ENCODE data around the gene FRMD1. TPM values are rescaled to one million over a fixed set of nuclear protein-coding genes. Genes with fewer than 3 reads are reported as not detected.

The FRMD1 gene
- total and polyA plus RNA-seq, 10 of the 15 experiments (the other 5 are each of a cell fraction or from before 2014, with no cell fraction given), result not detected

DNA sequence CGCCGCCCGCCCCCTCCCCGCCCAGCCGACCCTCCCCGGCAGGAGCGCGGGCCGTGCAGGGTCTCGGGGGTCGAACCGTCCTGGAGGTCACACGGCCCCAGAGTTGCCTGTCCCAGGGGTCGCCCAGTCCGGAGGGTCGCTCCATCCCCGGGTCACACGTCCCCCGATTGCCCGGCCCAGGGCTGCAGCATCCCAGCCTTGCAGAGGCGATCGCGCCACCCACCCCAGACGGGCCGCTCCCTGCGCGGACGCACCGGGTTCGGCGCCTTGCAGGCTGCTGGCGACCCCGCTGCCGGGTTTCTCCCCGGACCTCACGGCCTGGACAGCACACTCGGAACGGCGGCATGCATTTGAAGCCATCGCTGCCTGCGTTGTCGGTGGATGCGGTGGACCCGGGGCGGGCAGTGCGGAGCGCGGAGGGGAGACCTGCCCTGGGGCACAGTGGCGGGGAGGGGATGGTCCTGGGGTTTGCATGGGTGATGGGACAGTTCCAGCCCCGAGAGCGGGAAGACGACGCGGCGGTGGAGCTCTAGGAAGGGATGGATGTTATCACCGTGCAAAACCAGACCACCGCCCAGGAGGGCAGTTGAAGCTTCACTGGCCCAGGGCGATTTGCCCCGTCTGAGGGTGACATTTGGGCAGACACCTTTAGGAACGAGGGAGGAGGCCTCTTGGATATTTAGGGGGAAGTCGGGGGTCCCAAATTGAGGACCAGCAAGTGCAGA, 22.7 kb upstream of the FRMD1 start:
- CTCF ChIA-PET, result no interaction called here
- intact Hi-C loops (cut with micrococcal nuclease; ENCODE audit: unreplicated experiment) (no loop called here), in situ Hi-C loops (cut with MboI) (no loop called here)
- Histone ChIP-seq H3K9ac (ENCODE audit: control insufficient read depth, insufficient read depth, low read length) (no peak overlapping the region), H3K36me3 (ENCODE audit: control insufficient read depth in 2 of 2, insufficient read depth in 2 of 2, low read length in 1 of 2) (no peaks in the 10 kb centered on the region), H3K79me2 (ENCODE audit: control insufficient read depth, insufficient read depth, low read length) (no peaks in the 10 kb centered on the region), H3K4me1 (ENCODE audit: control insufficient read depth, insufficient read depth, low read length) (no peaks in the 10 kb centered on the region), H3K4me2 (ENCODE audit: control insufficient read depth, insufficient read depth) (no peak overlapping the region), H3K9me3 (replicated peaks; ENCODE audit: control insufficient read depth, insufficient read depth, low read length) (no peaks in the 10 kb centered on the region), H3K4me3 (no peak overlapping the region), H2AFZ (ENCODE audit: control insufficient read depth, low read depth, low read length) (no peak overlapping the region), H3K27me3 (replicated peaks in 1 of 2; ENCODE audit: control insufficient read depth in 2 of 2, insufficient read depth in 2 of 2, low read length in 1 of 2) (peaks cover 0 to 2% of the 10 kb centered on the region in 2 experiments; a peak in 2 of 4 replicates), H4K20me1 (ENCODE audit: control insufficient read depth, insufficient read depth) (no peaks in the 10 kb centered on the region; the same call in 1 of the 2 replicates), H3K27ac (ENCODE audit: control insufficient read depth, insufficient read depth) (no peak overlapping the region)
- DNase-seq (ENCODE audit: low read depth, low spot score) (no peak), FAIRE-seq (no peak), ATAC-seq (no peak)
- POLR2A ChIA-PET, result no interaction called here
- BruUV-seq (replicated peaks), result no TSS peak
- SMC1A ChIA-PET (ENCODE audit: uncharacterized antibody, unreplicated experiment), result no interaction called here
- TF ChIP-seq YY1 (IDR thresholded peaks at IDR 0.05; ENCODE audit: low read depth, low read length), result no peak
- TF ChIP-seq, protein P1, sequence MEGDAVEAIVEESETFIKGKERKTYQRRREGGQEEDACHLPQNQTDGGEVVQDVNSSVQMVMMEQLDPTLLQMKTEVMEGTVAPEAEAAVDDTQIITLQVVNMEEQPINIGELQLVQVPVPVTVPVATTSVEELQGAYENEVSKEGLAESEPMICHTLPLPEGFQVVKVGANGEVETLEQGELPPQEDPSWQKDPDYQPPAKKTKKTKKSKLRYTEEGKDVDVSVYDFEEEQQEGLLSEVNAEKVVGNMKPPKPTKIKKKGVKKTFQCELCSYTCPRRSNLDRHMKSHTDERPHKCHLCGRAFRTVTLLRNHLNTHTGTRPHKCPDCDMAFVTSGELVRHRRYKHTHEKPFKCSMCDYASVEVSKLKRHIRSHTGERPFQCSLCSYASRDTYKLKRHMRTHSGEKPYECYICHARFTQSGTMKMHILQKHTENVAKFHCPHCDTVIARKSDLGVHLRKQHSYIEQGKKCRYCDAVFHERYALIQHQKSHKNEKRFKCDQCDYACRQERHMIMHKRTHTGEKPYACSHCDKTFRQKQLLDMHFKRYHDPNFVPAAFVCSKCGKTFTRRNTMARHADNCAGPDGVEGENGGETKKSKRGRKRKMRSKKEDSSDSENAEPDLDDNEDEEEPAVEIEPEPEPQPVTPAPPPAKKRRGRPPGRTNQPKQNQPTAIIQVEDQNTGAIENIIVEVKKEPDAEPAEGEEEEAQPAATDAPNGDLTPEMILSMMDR (IDR thresholded peaks at IDR 0.05 in 2 of 3, conservative IDR thresholded peaks at IDR 0.05 in 1 of 3; ENCODE audit: control insufficient read depth in 2 of 3, extremely low read depth in 1 of 3, insufficient read depth in 1 of 3, low read depth in 3 of 3, low read length in 3 of 3), result no peak
- WGBS (ENCODE audit: insufficient coverage, insufficient replicate concordance, low lambda C conversion rate, missing lambda C conversion rate), result 37% methylated on average over 43 of the region's 61 CpGs
- RAD21 ChIA-PET (ENCODE audit: unreplicated experiment), result no interaction called here

DNA sequence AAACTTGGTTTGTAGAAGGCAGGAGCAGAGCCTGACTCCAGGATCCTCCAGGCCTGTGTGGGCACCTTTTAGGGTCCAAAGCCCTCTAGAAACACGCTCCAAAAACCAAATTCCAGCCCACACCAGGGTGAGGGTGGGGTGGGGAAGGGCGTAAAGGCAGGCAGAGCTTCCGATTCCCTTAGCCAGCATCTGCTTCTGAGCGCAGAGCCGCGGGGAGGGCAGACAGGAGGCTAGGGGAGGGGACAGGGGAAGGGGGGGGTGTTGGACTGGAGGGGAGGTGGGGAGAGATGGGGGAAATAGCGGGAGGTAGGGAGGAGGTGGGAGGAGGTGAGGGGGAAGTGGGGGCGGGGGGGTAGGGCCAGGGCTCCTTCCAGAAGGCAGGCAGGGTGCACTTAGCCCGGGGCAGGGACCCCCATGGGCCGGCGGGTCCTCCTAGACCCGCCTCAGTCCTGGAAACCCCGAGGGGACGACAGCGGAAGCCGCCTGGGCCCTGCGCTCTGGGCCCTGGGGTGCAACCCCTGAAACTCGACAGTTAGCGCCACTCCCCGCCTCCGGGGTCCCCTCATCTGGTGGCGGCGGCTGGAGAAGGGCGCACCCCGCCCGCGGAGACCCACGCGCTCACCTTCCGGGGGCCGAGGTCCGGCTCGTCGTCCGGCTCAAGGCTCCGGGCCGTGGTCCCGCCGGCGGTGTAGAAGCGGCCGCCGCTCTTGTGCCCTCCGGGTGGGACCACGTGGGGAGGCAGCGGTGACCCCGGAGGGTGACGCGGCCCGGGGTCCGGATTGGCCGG, 22.0 kb upstream of the FRMD1 start:
- ATAC-seq, result no peak

More for the DNA sequence above, 22.0 kb upstream of the FRMD1 start:
- Histone ChIP-seq H3K79me2 (ENCODE audit: control insufficient read depth, insufficient read depth, low read length) (no peaks in the 10 kb centered on the region), H2AFZ (ENCODE audit: control insufficient read depth, low read depth, low read length) (no peak overlapping the region), H3K9ac (ENCODE audit: control insufficient read depth, insufficient read depth, low read length) (no peak overlapping the region), H3K36me3 (ENCODE audit: control insufficient read depth in 2 of 2, insufficient read depth in 2 of 2, low read length in 1 of 2) (no peaks in the 10 kb centered on the region), H3K4me1 (ENCODE audit: control insufficient read depth, insufficient read depth, low read length) (no peaks in the 10 kb centered on the region), H3K4me3 (no peak overlapping the region), H3K27ac (ENCODE audit: control insufficient read depth, insufficient read depth) (no peak overlapping the region), H3K9me3 (replicated peaks; ENCODE audit: control insufficient read depth, insufficient read depth, low read length) (no peaks in the 10 kb centered on the region), H3K27me3 (replicated peaks in 1 of 2; ENCODE audit: control insufficient read depth in 2 of 2, insufficient read depth in 2 of 2, low read length in 1 of 2) (peaks cover 0 to 2% of the 10 kb centered on the region in 2 experiments; a peak in 2 of 4 replicates), H4K20me1 (ENCODE audit: control insufficient read depth, insufficient read depth) (no peaks in the 10 kb centered on the region; the same call in 1 of the 2 replicates), H3K4me2 (ENCODE audit: control insufficient read depth, insufficient read depth) (no peak overlapping the region)
- DNase-seq (ENCODE audit: low read depth, low spot score) (no peak), FAIRE-seq (no peak)
- BruUV-seq (replicated peaks), result no TSS peak
- ChIA-PET SMC1A (ENCODE audit: uncharacterized antibody, unreplicated experiment) (no interaction called here), RAD21 (ENCODE audit: unreplicated experiment) (no interaction called here), POLR2A (no interaction called here), CTCF (no interaction called here)
- in situ Hi-C loops (cut with MboI), result no loop called here
- TF ChIP-seq YBX1 (IDR thresholded peaks at IDR 0.05) (no peak), MEF2A (IDR thresholded peaks at IDR 0.05; ENCODE audit: insufficient read depth, low read depth, low read length) (no peak), RUNX3 (IDR thresholded peaks at IDR 0.05; ENCODE audit: low read length) (no peak), NFYB (IDR thresholded peaks at IDR 0.05; ENCODE audit: insufficient read depth, low read depth, low read length) (no peak), CHD4 (IDR thresholded peaks at IDR 0.05) (no peak), NBN (IDR thresholded peaks at IDR 0.05) (no peak), NFIC (IDR thresholded peaks at IDR 0.05; ENCODE audit: low read depth, low read length) (no peak), ESRRA (IDR thresholded peaks at IDR 0.05; ENCODE audit: low read length) (no peak)
- TF ChIP-seq, protein P2, sequence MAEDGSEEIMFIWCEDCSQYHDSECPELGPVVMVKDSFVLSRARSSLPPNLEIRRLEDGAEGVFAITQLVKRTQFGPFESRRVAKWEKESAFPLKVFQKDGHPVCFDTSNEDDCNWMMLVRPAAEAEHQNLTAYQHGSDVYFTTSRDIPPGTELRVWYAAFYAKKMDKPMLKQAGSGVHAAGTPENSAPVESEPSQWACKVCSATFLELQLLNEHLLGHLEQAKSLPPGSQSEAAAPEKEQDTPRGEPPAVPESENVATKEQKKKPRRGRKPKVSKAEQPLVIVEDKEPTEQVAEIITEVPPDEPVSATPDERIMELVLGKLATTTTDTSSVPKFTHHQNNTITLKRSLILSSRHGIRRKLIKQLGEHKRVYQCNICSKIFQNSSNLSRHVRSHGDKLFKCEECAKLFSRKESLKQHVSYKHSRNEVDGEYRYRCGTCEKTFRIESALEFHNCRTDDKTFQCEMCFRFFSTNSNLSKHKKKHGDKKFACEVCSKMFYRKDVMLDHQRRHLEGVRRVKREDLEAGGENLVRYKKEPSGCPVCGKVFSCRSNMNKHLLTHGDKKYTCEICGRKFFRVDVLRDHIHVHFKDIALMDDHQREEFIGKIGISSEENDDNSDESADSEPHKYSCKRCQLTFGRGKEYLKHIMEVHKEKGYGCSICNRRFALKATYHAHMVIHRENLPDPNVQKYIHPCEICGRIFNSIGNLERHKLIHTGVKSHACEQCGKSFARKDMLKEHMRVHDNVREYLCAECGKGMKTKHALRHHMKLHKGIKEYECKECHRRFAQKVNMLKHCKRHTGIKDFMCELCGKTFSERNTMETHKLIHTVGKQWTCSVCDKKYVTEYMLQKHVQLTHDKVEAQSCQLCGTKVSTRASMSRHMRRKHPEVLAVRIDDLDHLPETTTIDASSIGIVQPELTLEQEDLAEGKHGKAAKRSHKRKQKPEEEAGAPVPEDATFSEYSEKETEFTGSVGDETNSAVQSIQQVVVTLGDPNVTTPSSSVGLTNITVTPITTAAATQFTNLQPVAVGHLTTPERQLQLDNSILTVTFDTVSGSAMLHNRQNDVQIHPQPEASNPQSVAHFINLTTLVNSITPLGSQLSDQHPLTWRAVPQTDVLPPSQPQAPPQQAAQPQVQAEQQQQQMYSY (CRISPR knock-in tag; IDR thresholded peaks at IDR 0.05), result no peak
- intact Hi-C loops (cut with micrococcal nuclease; ENCODE audit: unreplicated experiment), result no loop called here
- 58% methylated on average over 26 of the region's 52 CpGs for WGBS (ENCODE audit: insufficient coverage, insufficient replicate concordance, low lambda C conversion rate, missing lambda C conversion rate)
